GM21786 (cell line): ENCODE measurements around the gene TNS3.
"Not testable (repeated sequence)": the region's sequence is repeated elsewhere in the genome, so short reads cannot be mapped to it uniquely, and the experiment has no call there.

ENCODE experiments used
- ATAC-seq: cut with Tn5 transposase; IDR thresholded peaks from one replicate; pipeline ENCODE4 v1.9.1; 2021; ENCODE audit not compliant: unreplicated experiment

TNS3 gene

DNA sequence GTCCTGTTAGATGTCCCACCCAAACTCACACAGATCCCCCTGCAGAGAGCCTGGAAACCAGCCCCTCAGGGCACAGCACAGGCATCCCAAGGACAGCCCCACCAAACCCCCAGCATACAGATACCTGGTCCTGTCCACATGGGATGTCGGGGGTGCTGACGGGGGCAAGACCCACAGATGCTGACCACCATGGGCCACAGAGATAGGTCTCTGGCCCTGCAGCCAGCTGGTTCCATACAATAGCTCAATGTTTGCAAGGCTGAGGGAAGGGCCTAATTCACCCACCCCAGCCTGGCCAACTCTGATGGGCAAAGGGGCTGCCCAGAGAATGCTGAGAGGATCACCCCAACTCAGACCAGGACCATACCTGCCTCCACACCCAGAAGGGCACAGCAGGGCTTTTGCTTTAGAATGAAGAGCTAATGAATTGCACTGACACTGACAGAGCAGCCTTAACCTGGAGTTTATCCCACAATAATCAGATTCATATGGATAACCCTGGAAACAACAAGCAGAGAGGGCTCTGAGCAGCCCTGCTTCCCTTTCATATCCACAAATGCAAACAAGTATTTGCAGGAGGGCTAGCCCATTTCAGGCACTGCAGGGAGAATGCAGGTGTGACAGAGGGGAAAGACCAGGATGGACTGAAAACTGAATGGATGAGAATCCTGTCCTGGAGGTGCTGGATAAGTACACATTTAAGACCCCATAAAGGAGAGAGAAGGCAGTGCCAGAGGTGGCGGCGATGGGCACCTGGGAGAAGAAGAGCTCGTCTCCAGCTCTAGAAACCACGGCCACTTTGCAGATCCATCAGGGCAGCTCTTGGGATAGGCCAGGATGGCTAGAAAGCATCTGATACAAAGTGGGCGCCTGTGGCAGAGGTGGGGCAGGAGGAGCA lies 126.7 kb downstream of the TNS3 start:
- ATAC-seq = no peak

GRCh38 chr7:47454069-47454973 lies 127.6 kb downstream of the TNS3 start:
- ATAC-seq = no peak

DNA sequence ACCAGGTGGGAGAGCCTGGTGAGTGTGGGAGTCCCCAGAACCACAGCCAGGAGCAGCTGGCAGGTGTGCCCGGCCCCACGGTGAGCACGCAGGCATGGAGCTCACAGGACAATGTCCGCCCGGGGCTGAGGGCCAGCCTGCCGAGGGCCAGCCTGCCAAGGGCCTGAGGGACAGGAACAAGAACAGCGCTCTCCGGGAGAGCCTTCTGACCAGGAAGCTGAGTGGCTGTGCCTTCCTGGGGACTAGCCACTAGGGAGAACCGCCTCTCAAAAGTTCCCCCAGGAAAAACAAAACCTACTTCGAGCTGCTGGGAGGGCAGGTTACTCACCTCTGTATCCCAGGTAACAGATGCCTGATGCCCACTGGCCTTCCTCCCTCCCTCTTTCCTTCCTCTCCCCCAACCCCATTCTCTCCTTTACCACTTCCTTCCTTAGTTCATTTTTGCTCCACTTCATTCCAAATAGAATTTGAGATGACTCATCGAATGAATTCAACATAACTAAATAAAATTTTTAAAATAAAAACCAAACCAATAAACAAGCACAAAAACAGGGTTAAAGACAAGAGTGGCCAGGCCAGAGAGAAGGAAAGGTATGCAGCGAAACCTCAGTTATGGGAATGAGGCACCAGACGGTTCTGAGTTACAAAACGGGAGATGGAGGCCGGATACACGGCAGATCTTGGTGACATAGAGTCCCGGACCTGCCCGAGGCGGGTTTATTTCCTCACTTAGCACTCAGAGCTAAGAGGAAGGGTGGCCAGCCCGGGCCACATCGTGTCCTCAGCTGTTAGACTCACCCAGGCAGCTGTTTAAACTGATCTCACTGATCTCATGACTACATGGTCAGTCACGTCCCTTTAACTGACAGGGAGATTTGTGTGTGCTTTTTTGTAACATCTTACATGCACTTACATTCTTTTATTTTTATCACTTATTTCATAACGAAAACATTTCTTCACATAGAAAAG lies 128.5 kb downstream of the TNS3 start:
- ATAC-seq = no peak

DNA sequence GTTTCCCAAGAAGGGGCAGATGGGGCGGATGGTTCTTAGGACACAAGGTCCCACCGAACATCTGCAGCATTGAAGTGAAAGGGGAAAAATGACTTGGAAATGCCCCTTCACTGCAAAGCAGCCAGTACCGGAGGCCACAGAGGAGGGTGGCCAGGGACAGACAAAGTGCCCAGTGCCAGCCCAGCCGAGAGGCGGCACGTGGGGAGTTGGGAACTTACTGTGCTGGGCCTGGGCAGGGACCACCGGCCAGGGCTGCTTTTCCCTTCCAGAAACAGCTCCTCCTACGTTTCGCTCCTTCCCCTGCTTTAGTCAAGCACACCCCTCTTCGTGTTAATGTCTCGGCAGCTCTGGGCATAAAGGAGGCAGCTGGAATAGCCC lies 129.2 kb downstream of the TNS3 start:
- no peak for ATAC-seq

- ATAC-seq = no peak
These were observed 129.6 kb downstream of the TNS3 start for GRCh38 chr7:47452295-47452694.

DNA sequence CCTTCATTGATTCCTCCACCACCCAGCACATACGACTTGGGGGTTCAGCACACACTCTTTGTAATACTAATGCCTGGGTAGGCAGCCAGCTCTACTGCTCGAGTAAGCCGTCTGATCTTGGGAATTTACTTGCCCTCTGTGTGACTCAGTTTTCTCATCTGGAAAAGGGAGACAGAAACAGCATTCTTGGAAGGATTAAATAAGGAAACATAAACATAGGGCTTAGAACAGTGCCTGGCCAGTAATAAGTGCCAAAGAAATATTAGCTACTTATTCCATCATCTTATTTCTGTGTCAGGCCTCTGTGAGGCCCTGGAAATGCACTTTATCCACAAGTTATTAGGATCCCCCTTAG lies 130.1 kb downstream of the TNS3 start:
- ATAC-seq = no peak

- no peak for ATAC-seq
These were observed 131.9 kb downstream of the TNS3 start for GRCh38 chr7:47449810-47450590.

DNA sequence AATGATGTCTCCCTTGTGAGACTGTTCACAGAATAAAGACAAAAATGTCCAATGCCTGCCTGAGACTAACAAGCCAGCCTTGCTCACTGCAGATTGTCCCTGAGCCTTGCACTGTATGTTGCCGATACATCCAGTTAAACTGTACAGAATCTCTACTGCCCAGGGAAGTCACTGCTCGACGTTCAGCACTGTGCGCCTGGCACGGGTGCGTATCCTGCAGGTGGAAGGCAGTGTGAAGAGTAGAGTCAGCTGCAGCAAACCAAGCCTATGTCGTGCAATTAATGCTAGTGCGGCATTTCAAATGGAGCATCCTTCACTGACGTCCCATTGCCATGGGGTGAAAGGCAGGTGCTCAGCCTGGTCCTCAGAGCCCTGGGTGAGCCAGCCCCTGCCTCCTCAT lies 132.9 kb downstream of the TNS3 start:
- ATAC-seq = no peak

GRCh38 chr7:47447621-47448349 lies 134.1 kb downstream of the TNS3 start:
- ATAC-seq = no peak

- ATAC-seq = no peak
These were observed 134.9 kb downstream of the TNS3 start for GRCh38 chr7:47446871-47447466.

- ATAC-seq = no peak
These were observed 137.4 kb downstream of the TNS3 start for GRCh38 chr7:47444376-47445098.

DNA sequence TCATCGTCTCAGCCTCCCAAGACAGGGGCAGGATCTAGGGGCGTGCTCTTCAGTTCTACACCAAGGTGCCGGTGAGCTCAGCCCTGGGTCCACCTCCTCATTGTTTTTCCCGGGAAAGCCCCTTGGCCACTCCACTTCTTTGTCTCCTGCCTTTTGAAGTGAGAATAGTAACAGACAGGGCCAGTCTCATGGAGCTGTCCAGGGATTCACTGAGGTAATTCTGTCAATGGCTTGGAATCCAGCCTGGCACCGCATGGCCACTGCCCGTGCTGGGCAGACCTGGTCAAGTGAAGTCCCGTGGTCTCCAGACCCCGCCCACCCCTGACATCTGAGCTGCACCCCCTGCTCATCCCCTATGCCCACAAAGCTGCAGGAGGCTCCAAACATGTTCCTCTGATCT lies 138.9 kb downstream of the TNS3 start:
- ATAC-seq = no peak

DNA sequence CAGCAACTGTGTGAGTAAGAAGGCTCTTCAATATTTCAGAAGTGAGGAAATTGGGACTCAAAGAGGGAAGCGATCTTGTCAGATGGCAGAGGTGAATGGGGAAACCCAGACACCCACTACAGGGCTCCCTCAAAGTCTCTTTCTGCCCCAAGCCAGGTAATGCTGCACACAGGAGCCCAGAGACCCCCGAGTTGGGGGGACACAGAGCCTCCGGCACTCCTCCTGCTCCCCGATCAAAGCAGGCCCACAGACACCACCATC lies 139.4 kb downstream of the TNS3 start:
- no peak for ATAC-seq

DNA sequence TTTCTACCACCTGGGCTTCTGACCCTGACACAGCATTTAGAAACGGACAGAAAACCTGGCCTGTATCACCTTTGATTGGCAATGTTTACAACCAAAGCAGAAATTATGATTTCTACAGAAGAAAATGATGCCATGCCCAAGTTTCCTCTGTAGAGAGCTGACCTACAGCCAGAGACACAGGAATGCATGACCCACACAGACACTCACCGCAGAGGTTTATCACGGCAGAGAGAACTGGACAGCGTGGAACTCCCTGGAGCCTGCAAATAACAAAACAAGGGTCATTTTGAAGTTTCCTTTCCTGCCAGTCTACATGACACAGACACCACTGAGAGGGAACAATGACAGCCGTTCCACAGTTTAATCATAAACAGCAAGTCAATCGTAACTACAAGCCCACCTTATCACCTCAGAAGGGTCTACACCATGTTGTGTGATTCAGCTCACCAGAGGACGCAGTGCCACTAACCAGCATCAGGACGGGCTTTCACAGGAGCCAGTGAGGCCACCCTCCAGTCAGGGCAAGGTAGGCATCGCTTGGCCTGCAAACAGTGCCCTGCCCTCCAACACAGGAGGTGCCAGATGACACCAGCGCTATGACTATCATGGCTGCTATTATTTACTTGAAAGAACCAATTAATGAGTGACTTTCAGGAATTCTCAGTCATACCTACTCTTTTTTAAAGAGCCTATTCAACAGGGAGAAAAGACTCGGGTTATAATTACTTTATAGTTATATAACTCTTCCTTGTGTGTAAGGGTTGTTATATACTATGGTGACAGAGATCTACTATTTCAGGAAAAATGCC lies 139.9 kb downstream of the TNS3 start:
- ATAC-seq = no peak

DNA sequence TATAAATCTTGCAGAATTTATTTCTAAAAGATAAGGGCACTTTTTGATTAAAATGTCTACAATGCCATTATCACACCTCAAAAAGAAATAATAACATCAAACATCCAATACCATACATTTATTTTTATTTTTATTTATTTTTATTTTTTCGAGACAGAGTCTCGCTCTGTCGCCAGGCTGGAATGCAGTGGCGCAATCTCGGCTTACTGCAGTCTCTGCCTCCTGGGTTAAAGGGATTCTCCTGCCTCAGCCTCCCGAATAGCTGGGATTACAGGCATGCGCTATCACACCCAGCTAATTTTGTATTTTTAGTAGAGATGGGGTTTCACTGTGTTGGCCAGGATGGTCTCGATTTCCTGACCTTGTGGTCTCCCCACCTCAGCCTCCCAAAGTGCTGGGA lies 140.9 kb downstream of the TNS3 start:
- ATAC-seq = not testable (repeated sequence)

GRCh38 chr7:47440320-47440719 lies 141.6 kb downstream of the TNS3 start:
- ATAC-seq = no peak

GRCh38 chr7:47439181-47439667 lies 142.7 kb downstream of the TNS3 start:
- no peak for ATAC-seq
